OCI-LY3 (cell line): ENCODE results near the gene DRC3.

Experiments used
- H2AFZ ChIP-seq: fragments of 200-600, 300-600 bp; shearing (Covaris generic); 2 replicates; pipeline ENCODE4 v1.6.0; 2014; ENCODE audit warnings: antibody characterized with exemption, low read depth, low read length
- H3K27ac ChIP-seq: fragments of 200-600, 300-600 bp; sonication (generic); 2 replicates; pipeline ENCODE4 v1.5.1; 2014; ENCODE audit warnings: mild to moderate bottlenecking, low read length, moderate library complexity, mixed read lengths
- H3K27me3 ChIP-seq: fragments of 200-600, 300-600 bp; sonication (generic); 2 replicates; pipeline ENCODE4 v1.6.1; 2014; ENCODE audit warnings: low read depth, low read length, mixed read lengths
- H3K36me3 ChIP-seq: fragments of 200-600, 300-600 bp; sonication (generic); replicated peaks from 2 replicates; pipeline ENCODE3; 2014; ENCODE audit warnings: low read depth, low read length, mixed read lengths
- H3K4me1 ChIP-seq: fragments of 300-600, 200-600 bp; sonication (generic); 2 replicates; pipeline ENCODE4 v1.6.1; 2014; ENCODE audit warnings: low read length, mixed read lengths
- H3K4me2 ChIP-seq: fragments of 200-600, 300-600 bp; sonication (generic); 2 replicates; pipeline ENCODE4 v1.6.1; 2014; ENCODE audit warnings: low read length, mixed read lengths
- H3K4me3 ChIP-seq: fragments of 300-600, 200-600 bp; sonication (generic); 2 replicates; pipeline ENCODE4 v1.5.1; 2014; ENCODE audit warnings: antibody characterized with exemption, mild to moderate bottlenecking, low read length, moderate library complexity
- H3K79me2 ChIP-seq: fragments of 300-600, 200-600 bp; shearing (Covaris generic); 2 replicates; pipeline ENCODE4 v1.6.1; 2014; ENCODE audit warnings: mild to moderate bottlenecking, low read length, mixed read lengths
- H3K9ac ChIP-seq: fragments of 300-600, 200-600 bp; shearing (Covaris generic); 2 replicates; pipeline ENCODE4 v1.6.0; 2014; ENCODE audit warnings: mild to moderate bottlenecking, low read length, moderate library complexity
- H3K9me3 ChIP-seq: fragments of 200-600, 300-600 bp; shearing (Covaris generic); 2 replicates; pipeline ENCODE4 v1.6.1; 2014; ENCODE audit warnings: low read length, mixed read lengths; ENCODE audit not compliant: insufficient read depth
- H4K20me1 ChIP-seq: fragments of 200-600, 300-600 bp; sonication (generic); 2 replicates; pipeline ENCODE4 v1.6.1; 2016; ENCODE audit warnings: low read length, mixed read lengths; ENCODE audit not compliant: insufficient read depth
- CTCF ChIP-seq: fragments of 200-600, 300-600 bp; sonication (generic); IDR thresholded peaks from 2 replicates; pipeline ENCODE4 v1.5.1; 2014; ENCODE audit warnings: antibody characterized with exemption, low read length, low read depth
- EZH2phosphoT487 ChIP-seq: fragments of 200-600 bp; shearing (Covaris generic); IDR thresholded peaks from 2 replicates; pipeline ENCODE4 v1.6.1; 2018; ENCODE audit warnings: antibody characterized with exemption, mixed run types, low read depth

DRC3 gene

GRCh38 chr17:18002171-18002570, 29.5 kb downstream of the DRC3 start:
- Histone ChIP-seq H3K36me3 (no peaks in the 10 kb centered on the region), H3K4me1 (no peaks in the 10 kb centered on the region), H3K9ac (no peak overlapping the region), H2AFZ (no peak overlapping the region), H4K20me1 (no peaks in the 10 kb centered on the region), H3K4me2 (no peak overlapping the region), H3K27ac (no peak overlapping the region), H3K4me3 (no peak overlapping the region), H3K9me3 (no peaks in the 10 kb centered on the region), H3K27me3 (no peaks in the 10 kb centered on the region), H3K79me2 (no peaks in the 10 kb centered on the region)
- TF ChIP-seq CTCF: no peak

GRCh38 chr17:18004345-18004744, 31.7 kb downstream of the DRC3 start:
- no peaks in the 10 kb centered on the region for H3K4me1 ChIP-seq
- H3K9ac ChIP-seq: no peak overlapping the region

GRCh38 chr17:18004884-18005305, 32.2 kb downstream of the DRC3 start:
- no peak overlapping the region for H3K9ac ChIP-seq
- no peaks in the 10 kb centered on the region for H3K27me3 ChIP-seq
- no peak overlapping the region for H2AFZ ChIP-seq
- H3K79me2 ChIP-seq: no peaks in the 10 kb centered on the region
- H3K27ac ChIP-seq: no peak overlapping the region
- H3K9me3 ChIP-seq: no peaks in the 10 kb centered on the region
- TF ChIP-seq EZH2phosphoT487 (no peak), CTCF (no peak)
- H3K4me2 ChIP-seq: no peak overlapping the region
- no peaks in the 10 kb centered on the region for H4K20me1 ChIP-seq
- H3K36me3 ChIP-seq: no peaks in the 10 kb centered on the region
- no peak overlapping the region for H3K4me3 ChIP-seq
- no peaks in the 10 kb centered on the region for H3K4me1 ChIP-seq

More at GRCh38 chr17:18004345-18004744, 31.7 kb downstream of the DRC3 start:
- Histone ChIP-seq H4K20me1 (no peaks in the 10 kb centered on the region), H3K4me2 (no peak overlapping the region), H3K27ac (no peak overlapping the region), H3K4me3 (no peak overlapping the region), H3K27me3 (no peaks in the 10 kb centered on the region), H3K9me3 (no peaks in the 10 kb centered on the region), H3K36me3 (no peaks in the 10 kb centered on the region), H2AFZ (no peak overlapping the region), H3K79me2 (no peaks in the 10 kb centered on the region)
- no peak for TF ChIP-seq CTCF
- no peak for TF ChIP-seq EZH2phosphoT487

- TF ChIP-seq CTCF (no peak), EZH2phosphoT487 (no peak)
- no peak overlapping the region for H3K9ac ChIP-seq
- no peak overlapping the region for H3K4me3 ChIP-seq
- H3K36me3 ChIP-seq: no peaks in the 10 kb centered on the region
- no peaks in the 10 kb centered on the region for H3K79me2 ChIP-seq
- no peaks in the 10 kb centered on the region for H4K20me1 ChIP-seq
- H3K27ac ChIP-seq: no peak overlapping the region
- H3K9me3 ChIP-seq: no peaks in the 10 kb centered on the region
- H3K4me1 ChIP-seq: no peaks in the 10 kb centered on the region
- H3K27me3 ChIP-seq: no peaks in the 10 kb centered on the region
- H2AFZ ChIP-seq: no peak overlapping the region
- no peak overlapping the region for H3K4me2 ChIP-seq
These were observed 32.8 kb downstream of the DRC3 start for GRCh38 chr17:18005496-18005895.
